GM12878 (cell line): Measurements from ENCODE around the gene MAP1S. TPM values are rescaled to one million over a fixed set of nuclear protein-coding genes. Genes with fewer than 3 reads are reported as not detected.
A peak's percentile ranks its signal among the peaks of the same experiment; 100 is the strongest.

Experiments
- ATAC-seq: fragments of 200-7000 bp; cut with Tn5 transposase; 3 replicates; pipeline ENCODE4 v1.9.1; 2020; ENCODE audit warnings: mild to moderate bottlenecking, moderate library complexity
- BruUV-seq: library from RNA; stranded (reverse); fragments of 400-500 nt; replicated peaks from 2 replicates; lab custom pipeline; 2021; lab: Mats Ljungman, UMichigan
- CTCF ChIA-PET: fragments of 300-600 bp; sonication (Branson Sonifier 250); formaldehyde crosslinking; extraction: SDS; loops from one replicate; lab custom pipeline; 2021; ENCODE audit warnings: inconsistent platforms; lab: Yijun Ruan, JAX
- POLR2A ChIA-PET: fragments of 350-600 bp; formaldehyde crosslinking; extraction: SDS; loops from one replicate; lab custom pipeline; 2021; ENCODE audit warnings: inconsistent platforms; lab: Charles Lee
- RAD21 ChIA-PET: fragments of 300-600 bp; sonication (Branson Sonifier 250); formaldehyde crosslinking; loops from one replicate; lab custom pipeline; 2023; ENCODE audit warnings: antibody characterized with exemption; ENCODE audit not compliant: unreplicated experiment; lab: Charles Lee
- SMC1A ChIA-PET: fragments of 300-600 bp; sonication (Branson Sonifier 250); formaldehyde crosslinking; loops from one replicate; lab custom pipeline; 2023; ENCODE audit not compliant: unreplicated experiment, uncharacterized antibody; lab: Charles Lee
- DNase-seq: peaks from one replicate; pipeline ENCODE4 v3.0.0-alpha.2; 2011; ENCODE audit warnings: low read depth, low spot score
- FAIRE-seq: peaks from 3 replicates; lab custom pipeline; 2011; peaks lifted over from hg19 to GRCh38; lab: Jason Lieb, UNC
- H2AFZ ChIP-seq: 2 replicates; pipeline ENCODE4 v1.6.0; 2011; ENCODE audit warnings: low read depth, low read length, control low read depth; ENCODE audit not compliant: control insufficient read depth
- H3K27ac ChIP-seq: 2 replicates; pipeline ENCODE4 v1.5.1; 2011; ENCODE audit warnings: control low read depth; ENCODE audit not compliant: control insufficient read depth, insufficient read depth
- H3K27me3 ChIP-seq, 2 experiments: replicated peaks in 1 of 2; 2 replicates each; pipeline versions ENCODE4 v1.6.0 to v1.6.1; 2011; ENCODE audit warnings: low read length in 1 of 2; ENCODE audit not compliant: control insufficient read depth in 2 of 2, insufficient read depth in 2 of 2
- H3K36me3 ChIP-seq, 2 experiments: 2 replicates each; pipeline ENCODE4 v1.5.1; 2011; ENCODE audit warnings: low read length in 1 of 2; ENCODE audit not compliant: control insufficient read depth in 2 of 2, insufficient read depth in 2 of 2
- H3K4me1 ChIP-seq: 2 replicates; pipeline ENCODE4 v1.6.1; 2011; ENCODE audit warnings: mild to moderate bottlenecking, low read length, moderate library complexity, mixed read lengths; ENCODE audit not compliant: control insufficient read depth, insufficient read depth
- H3K4me2 ChIP-seq: 2 replicates; pipeline ENCODE4 v1.6.0; 2011; ENCODE audit warnings: control low read depth; ENCODE audit not compliant: control insufficient read depth, insufficient read depth
- H3K4me3 ChIP-seq: fragments of 200-600 bp; sonication (generic); 2 replicates; pipeline ENCODE4 v1.5.1; 2016
- H3K79me2 ChIP-seq: 2 replicates; pipeline ENCODE4 v1.6.0; 2011; ENCODE audit warnings: low read length; ENCODE audit not compliant: control insufficient read depth, insufficient read depth
- H3K9ac ChIP-seq: 2 replicates; pipeline ENCODE4 v1.8.0; 2011; ENCODE audit warnings: low read length, control low read depth, mixed read lengths; ENCODE audit not compliant: control insufficient read depth, insufficient read depth
- H3K9me3 ChIP-seq: replicated peaks from 3 replicates; pipeline ENCODE4 v1.5.1; 2011; ENCODE audit warnings: mild to moderate bottlenecking, low read length; ENCODE audit not compliant: control insufficient read depth, insufficient read depth
- H4K20me1 ChIP-seq: 2 replicates; pipeline ENCODE4 v1.6.0; 2011; ENCODE audit not compliant: control insufficient read depth, insufficient read depth
- ATF7 ChIP-seq: fragments of 450-650 bp; IDR thresholded peaks from 2 replicates; pipeline ENCODE4 v1.6.1; 2016; ENCODE audit warnings: low read depth, mild to moderate bottlenecking
- ETV6 ChIP-seq, 2 experiments: fragments of 450-650 bp in 1 of 2; IDR thresholded peaks in 1 of 2; conservative IDR thresholded peaks in 1 of 2; 2 replicates each; pipeline ENCODE4 v1.6.1; 2014; ENCODE audit warnings: antibody characterized with exemption in 1 of 2, borderline replicate concordance in 1 of 2, low read depth in 1 of 2, mild to moderate bottlenecking in 1 of 2, moderate library complexity in 1 of 2
- HCFC1 ChIP-seq: fragments of 150-350 bp; IDR thresholded peaks from 2 replicates; pipeline ENCODE4 v1.6.1; 2014; ENCODE audit warnings: low read length
- NFIC ChIP-seq: IDR thresholded peaks from 2 replicates; pipeline ENCODE4 v1.6.1; 2012; ENCODE audit warnings: low read depth, mild to moderate bottlenecking, inconsistent platforms, low read length, moderate library complexity
- POLR2AphosphoS2 ChIP-seq: IDR thresholded peaks from 2 replicates; pipeline ENCODE4 v1.6.1; 2011; ENCODE audit warnings: low read depth, mild to moderate bottlenecking, low read length, improper control_type of control experiment, moderate library complexity
- SUZ12 ChIP-seq: fragments of 200-600 bp; sonication (generic); IDR thresholded peaks from one replicate; pipeline ENCODE4 v1.6.1; 2018; ENCODE audit warnings: antibody characterized with exemption, mild to moderate bottlenecking; ENCODE audit not compliant: unreplicated experiment
- YBX1 ChIP-seq: fragments of 450-650 bp; IDR thresholded peaks from 2 replicates; pipeline ENCODE4 v1.6.1; 2016; ENCODE audit warnings: antibody characterized with exemption
- ZSCAN29 ChIP-seq: fragments of 450-650 bp; IDR thresholded peaks from 2 replicates; pipeline ENCODE4 v1.6.1; 2017; ENCODE audit warnings: mild to moderate bottlenecking, moderate library complexity
- WGBS: methylation state at CpG from one replicate; pipeline ENCODE4 v1.1.6; 2016; ENCODE audit warnings: low lambda C conversion rate; ENCODE audit not compliant: insufficient replicate concordance, insufficient coverage; ENCODE audit errors: missing lambda C conversion rate; 5-methylcytosine and 5-hydroxymethylcytosine counted together
- in situ Hi-C: fragments of 300-500 bp; cut with MboI; formaldehyde crosslinking; loops from 9 replicates; pipeline ENCODE4 v1.14.3; 2018; ENCODE audit warnings: mixed read lengths
- intact Hi-C: fragments of 100-400 bp; cut with micrococcal nuclease; formaldehyde crosslinking; loops from one replicate; pipeline ENCODE4 v1.14.2; 2022; ENCODE audit not compliant: unreplicated experiment
- polyA plus RNA-seq, 11 experiments: library from polyadenylated mRNA; depleted of rRNA in 4 of 11; unstranded in 6 of 11; stranded (reverse) in 5 of 11; fragments of >200 nt; fragmentation: Nextera tagmentation in 4 of 11; fragmentation: Illumina TruSeq in 1 of 11; extraction: Ambion mirVana in 4 of 11; extraction: Trizol in 1 of 11; gene quantifications; 1 replicate in 1 of 11; 2 replicates in 10 of 11; pipeline versions ENCODE4 v1.2.1 to v1.2.3, GENCODE V29; 2011 to 2016; ENCODE audit warnings: inconsistent platforms in 2 of 11, missing spikeins in 2 of 11, low read depth in 1 of 11
- total RNA-seq, 4 experiments: library from RNA; depleted of rRNA in 3 of 4; stranded (reverse); fragments of >200 nt in 3 of 4; fragmentation: Illumina TruSeq in 1 of 4; extraction: Trizol in 1 of 4; gene quantifications; 2 replicates each; pipeline versions ENCODE4 v1.2.1 to v1.2.3, GENCODE V29; 2013 to 2021

The MAP1S gene
- total and polyA plus RNA-seq, 10 of the 15 experiments (the other 5 are each of a cell fraction or from before 2014, with no cell fraction given), result 2.1 to 63.9 (median 15.0) TPM

DNA sequence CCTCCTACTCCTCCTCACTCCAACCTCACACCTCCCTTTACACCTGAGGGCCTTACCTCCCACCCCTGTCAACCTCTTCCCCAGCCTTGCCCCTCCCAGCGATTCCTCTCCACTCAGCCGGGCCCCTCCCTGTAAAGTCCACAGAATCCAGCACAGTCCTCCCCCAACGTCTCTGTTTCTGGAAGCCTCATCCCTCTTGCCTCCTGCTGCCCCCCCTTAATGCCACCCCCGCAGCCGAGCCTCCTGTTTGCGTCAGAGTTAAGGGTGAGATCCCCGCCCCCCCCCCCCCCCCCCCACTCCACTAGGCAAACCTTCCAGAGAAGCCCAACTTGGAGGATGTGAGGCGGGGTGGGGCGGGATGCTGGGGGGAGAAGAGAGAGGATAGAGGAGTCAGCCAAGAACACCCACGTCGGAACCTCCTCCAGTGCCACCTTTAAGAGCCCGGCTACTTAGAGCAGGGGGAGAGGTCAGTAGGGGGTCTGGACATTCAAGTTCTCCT is 33.2 kb upstream of the MAP1S start:
- Histone ChIP-seq H2AFZ (no peak overlapping the region), H3K9ac (no peak overlapping the region), H3K4me3 (no peak overlapping the region), H3K36me3 (no peaks in the 10 kb centered on the region), H3K9me3 (no peaks in the 10 kb centered on the region), H3K79me2 (no peaks in the 10 kb centered on the region), H4K20me1 (no peaks in the 10 kb centered on the region), H3K4me2 (no peak overlapping the region), H3K27ac (no peak overlapping the region), H3K4me1 (no peaks in the 10 kb centered on the region), H3K27me3 (peaks cover 5 to 9% of the 10 kb centered on the region in 2 experiments)
- DNase-seq (no peak), FAIRE-seq (no peak), ATAC-seq (no peak)
- ChIA-PET POLR2A (no interaction called here), SMC1A (no interaction called here), RAD21 (no interaction called here), CTCF (no interaction called here)
- 0% methylated on average over 6 of the region's 12 CpGs for WGBS
- no TSS peak for BruUV-seq
- no peak for TF ChIP-seq ETV6 (conservative IDR thresholded peaks at IDR 0.05 in 1 of 2, IDR thresholded peaks at IDR 0.05 in 1 of 2; ENCODE audit: borderline replicate concordance in 1 of 2, low read depth in 1 of 2)
- peak; percentile 29 for TF ChIP-seq SUZ12
- intact Hi-C loops (no loop called here), in situ Hi-C loops (no loop called here)

DNA sequence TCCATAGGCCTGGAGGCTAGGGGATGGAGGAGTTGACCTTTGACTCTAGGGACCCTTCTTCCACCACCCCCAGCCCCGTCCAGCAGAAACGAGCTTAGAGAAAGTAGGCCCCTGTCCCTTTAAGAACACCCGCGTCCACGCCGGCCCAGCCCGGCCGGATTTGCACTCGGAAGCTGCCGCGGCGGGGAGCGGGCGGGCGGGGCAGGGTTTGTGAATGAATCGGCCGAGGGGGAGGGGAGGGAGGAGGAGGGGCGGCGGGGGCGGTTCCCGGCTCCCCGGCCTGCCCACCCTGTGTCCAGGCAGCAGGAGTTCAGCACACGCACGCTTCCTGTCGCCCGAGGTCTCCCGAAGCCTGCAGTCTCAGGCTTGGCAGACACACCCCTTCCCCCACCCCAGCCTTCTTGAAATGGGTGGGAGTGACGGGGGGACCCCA is 32.7 kb upstream of the MAP1S start:
- Histone ChIP-seq H3K36me3 (no peaks in the 10 kb centered on the region), H3K9me3 (no peaks in the 10 kb centered on the region), H3K4me3 (no peak overlapping the region), H3K27me3 (peaks cover 5 to 9% of the 10 kb centered on the region in 2 experiments), H3K9ac (no peak overlapping the region), H3K4me2 (no peak overlapping the region)
- ATAC-seq, result no peak
- no peak for DNase-seq
- SMC1A ChIA-PET, result no interaction called here
- TF ChIP-seq YBX1 (no peak), ATF7 (no peak), SUZ12 (peak; percentile 8), ZSCAN29 (peak; percentile 88), POLR2AphosphoS2 (no peak), NFIC (no peak), HCFC1 (no peak)
- TF ChIP-seq, all 136 proteins: peak for 2
- BruUV-seq, result no TSS peak
- in situ Hi-C loops, result no loop called here
- intact Hi-C loops, result no loop called here
- ChIA-PET CTCF (no interaction called here), RAD21 (no interaction called here), POLR2A (no interaction called here)
- no peaks in the 10 kb centered on the region for H3K4me1 ChIP-seq
- no peaks in the 10 kb centered on the region for H3K79me2 ChIP-seq
- H2AFZ ChIP-seq, result no peak overlapping the region
- no peak for FAIRE-seq
- H3K27ac ChIP-seq, result no peak overlapping the region
- no peaks in the 10 kb centered on the region for H4K20me1 ChIP-seq
- 15% methylated on average over 11 of the region's 28 CpGs for WGBS
